HT1080 (cell line): ENCODE results near the gene PCBP3. TPM values are rescaled to one million over a fixed set of nuclear protein-coding genes. Genes with fewer than 3 reads are reported as not detected.

Experiments
- DNase-seq: peaks from one replicate; pipeline ENCODE4 v3.0.0-alpha.2; 2015; ENCODE audit warnings: low read depth
- total RNA-seq: library from RNA; depleted of rRNA; stranded (reverse); fragments of >200 nt; shearing (Covaris generic); gene quantifications from 2 replicates; pipeline ENCODE4 v1.2.3, GENCODE V29; 2014

Gene PCBP3
- total RNA-seq, 1 experiment from 2014 or later, result not detected

DNA sequence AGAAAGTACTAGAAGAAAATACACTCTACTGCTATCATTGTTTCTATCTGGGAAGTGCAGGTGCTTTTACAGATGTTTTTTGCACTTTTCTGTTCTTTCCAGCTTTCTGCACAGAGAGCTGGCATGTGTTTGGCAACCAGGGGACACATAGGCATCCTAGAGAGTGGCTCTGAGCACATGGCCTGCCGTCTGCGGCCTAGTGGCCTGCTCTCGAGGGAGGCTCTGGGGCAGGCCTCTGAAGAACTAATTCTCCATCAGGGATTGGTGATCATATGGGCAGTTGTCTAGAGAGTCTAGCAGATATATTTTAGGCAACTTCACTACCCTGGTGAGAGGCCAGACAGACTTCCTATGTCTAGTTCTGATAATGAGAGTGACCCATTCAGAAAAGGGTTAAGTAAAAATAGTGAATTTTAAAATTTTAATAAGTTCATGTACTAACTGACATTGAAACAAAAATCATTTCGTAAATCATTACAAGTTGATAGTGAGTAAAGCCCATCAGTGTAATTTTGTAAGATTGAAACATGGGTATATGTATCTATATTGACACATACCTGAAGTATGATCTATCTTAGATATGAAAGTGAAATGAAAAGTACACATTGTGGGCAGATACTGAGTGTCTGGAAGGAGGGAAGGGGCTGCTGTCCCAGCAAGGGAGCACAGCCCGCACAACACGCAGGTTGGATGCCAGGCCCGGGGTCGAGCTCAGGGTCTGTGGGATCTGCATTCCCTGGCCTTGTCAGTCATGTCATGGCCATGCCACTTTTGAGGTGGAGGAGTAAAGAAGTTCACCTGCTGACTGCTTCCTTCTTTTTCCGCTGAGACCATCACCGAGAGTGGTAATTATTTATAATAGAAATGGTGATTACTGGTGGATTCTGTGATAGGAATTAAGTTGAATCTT, 79.8 kb downstream of the PCBP3 start:
- no peak for DNase-seq

DNA sequence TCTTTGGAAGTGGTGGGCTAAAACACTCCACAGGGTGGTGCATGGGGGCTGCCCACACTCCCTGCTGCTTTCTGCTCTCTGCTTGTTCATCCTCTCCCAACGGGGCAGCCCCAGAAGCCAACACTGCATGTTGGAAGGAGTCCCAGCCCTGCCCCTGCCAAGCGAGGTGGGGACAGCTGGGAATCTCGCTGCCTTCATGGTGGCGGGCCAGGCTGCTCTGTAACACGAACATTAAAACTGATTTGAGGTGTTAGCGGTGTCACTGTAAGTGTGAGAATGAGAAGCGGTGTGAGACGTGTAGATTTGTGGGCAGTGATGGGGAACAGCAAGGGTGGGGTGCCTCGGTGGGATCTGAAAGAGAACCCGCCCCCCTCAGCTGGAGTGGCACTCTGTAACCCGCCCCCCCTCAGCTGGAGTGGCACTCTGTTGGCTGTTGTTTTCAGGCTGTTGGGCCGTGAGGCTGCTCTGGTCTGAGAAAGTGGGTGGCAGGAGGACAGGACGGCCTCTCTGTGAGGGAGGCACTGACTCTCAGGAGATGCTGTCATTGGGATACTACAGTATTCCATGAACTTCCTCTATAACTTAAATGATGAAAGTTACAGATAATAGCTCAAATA, 80.9 kb downstream of the PCBP3 start:
- DNase-seq, result no peak

DNA sequence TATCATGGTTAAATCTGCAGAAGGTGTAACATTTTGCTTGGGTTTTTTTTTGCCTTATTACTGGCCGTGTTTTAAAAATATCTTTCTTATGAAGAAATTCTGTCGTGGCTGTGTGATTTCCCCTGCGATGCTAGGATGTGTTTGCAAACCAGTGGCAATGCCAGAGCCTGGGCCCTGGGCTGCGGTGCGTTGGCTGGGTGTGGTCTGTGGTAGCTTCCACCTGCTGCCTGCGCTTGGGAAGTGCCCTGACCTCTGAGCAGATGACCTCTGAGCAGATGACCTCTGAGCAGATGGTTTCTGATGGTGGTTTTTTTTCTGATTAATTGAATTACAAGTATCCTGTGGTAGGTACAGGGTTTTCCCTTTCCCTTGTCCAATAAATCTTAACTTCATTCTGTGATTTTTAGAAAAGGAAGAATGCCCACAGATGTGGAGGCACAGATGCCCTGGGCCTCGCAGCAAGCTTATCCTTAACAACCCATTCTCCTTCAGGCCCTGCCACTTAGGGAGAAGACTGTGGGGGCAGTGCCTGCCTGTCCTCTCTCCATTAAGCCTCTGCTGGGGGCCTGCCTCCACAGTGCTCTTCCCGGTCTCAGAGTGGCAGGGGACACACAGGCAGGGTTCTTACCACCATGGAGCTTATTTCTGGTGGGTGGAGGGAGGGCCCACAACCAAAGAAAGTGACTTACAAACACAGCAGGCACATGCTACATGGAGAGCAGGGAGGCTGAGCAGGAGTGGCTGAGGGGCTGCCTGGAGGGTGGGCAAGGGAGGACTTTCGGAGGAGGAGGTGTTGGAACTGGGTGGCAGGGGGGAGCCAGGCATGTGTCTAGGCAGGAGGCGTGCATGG, 81.7 kb downstream of the PCBP3 start:
- DNase-seq, result no peak

DNA sequence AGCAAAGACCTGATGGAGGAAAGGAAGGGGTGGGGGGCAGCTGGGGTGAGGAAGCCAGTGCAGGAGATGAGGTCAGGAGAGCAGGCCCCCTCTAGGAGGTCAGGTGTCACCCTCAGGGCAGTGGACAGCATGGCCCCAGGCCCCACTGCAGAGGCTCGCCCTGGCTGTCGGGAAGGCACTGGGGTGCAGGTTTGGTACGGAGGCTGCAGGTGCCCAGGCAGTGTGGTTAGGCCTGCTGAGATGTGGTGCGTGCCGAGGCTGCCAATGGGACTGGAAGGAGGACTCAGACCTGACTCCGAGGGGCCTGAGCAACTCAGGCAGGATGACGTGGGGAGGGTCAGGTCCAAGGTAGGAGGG, 82.3 kb downstream of the PCBP3 start:
- DNase-seq, result no peak

DNA sequence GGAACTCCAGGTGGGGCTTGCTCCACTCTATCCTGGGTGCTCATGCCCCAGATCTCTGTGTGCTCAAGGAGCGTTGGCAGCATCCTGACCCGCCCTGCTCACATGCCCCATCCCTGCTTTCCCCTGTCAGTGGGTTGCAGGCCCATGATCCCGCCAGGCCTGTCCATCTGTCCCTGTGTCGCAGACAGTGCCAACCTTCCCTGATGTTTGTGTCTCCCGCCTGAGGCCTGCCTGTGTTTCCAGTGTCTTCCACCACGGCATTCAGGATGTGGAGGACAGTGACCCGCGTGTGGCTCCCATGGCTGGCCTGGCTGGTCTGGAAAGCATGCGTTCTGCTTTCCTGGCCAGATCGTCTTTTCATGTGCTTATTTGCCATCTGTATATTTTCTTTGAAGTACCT, 82.9 kb downstream of the PCBP3 start:
- DNase-seq, result no peak

DNA sequence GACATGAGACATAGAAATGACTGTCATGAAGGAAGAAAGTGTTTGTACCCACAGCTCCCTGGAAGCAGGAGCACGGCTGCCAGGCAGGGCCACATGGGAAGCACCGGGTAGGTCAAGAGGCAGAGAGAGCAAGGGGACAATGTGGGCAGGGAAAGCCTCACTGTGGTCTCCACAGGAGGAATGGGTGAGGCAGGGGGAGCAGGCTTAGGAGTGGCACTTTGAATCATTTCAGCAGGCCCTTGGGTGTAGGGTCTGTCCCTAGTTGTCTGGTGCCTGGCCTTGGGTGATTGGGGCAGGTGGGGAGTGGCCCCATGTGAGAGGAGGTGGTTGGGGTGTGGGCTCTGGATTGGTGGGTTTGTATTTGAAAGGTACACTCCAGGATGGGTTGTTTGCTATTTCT, 83.9 kb downstream of the PCBP3 start:
- DNase-seq, result no peak

DNA sequence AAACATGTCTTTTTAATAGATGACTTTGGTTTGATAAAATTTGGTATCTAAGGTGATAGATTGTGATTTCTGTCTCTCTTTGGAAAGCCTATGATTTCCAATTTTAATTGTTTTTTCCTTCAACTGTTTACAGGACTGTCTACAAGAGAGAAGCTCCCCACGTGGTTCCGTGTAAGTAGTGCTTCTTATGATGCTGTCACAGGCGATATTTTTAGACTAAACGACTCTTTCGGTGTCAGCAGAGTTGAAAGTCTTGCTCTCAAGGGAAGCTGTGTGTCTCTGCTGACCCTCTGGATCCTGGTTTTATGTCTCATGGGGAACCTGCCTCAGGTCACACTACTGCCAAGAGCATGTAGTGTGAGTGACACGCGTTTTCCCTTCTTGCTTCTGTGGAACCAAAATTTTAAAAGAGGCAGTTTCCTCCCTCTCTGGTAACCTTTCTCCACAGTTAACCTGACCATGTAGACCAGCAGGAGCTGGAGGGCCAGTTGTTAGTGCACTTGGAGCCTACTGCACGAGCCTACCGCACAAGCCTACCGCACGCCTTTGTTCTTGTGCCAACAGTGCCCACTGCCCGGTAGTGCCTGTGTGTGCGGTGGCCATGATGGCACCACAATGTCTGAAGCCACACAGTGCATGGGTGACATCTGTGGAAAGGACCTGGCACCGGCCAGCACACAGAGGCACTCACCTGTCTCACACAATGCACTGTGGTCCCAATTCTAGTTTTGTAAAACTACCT, 91.9 kb downstream of the PCBP3 start:
- no peak for DNase-seq

DNA sequence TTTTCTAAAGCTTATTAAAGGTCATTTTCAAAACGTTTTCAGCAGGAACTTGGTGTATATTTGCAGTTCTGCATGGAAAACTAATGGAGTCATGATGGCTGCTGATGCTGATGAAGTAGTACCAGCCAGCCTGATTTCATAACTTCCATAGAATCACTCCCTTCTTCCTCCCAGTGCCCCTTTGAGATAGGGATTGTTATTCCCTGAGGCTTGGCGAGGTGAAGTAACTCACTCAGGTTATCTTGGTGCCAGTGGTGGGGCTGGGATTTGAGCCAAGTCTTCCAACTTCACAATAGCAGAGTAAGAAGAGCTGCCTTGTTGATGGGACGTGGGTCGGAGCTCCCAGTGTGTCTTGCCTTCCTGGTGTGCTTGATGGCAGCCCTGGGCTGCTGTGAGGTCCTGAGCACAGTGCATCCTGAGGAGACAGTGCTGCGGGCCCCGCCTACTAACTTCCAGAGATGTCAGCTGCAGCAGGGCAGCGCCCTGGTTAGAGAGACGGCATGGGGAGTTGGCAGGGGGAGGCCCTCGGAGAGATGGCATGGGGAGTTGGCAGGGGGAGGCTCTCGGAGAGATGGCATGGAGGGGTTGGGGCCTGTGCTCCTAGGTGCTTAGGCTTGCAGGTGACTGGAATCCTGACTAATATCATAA, 92.6 kb downstream of the PCBP3 start:
- DNase-seq, result no peak

DNA sequence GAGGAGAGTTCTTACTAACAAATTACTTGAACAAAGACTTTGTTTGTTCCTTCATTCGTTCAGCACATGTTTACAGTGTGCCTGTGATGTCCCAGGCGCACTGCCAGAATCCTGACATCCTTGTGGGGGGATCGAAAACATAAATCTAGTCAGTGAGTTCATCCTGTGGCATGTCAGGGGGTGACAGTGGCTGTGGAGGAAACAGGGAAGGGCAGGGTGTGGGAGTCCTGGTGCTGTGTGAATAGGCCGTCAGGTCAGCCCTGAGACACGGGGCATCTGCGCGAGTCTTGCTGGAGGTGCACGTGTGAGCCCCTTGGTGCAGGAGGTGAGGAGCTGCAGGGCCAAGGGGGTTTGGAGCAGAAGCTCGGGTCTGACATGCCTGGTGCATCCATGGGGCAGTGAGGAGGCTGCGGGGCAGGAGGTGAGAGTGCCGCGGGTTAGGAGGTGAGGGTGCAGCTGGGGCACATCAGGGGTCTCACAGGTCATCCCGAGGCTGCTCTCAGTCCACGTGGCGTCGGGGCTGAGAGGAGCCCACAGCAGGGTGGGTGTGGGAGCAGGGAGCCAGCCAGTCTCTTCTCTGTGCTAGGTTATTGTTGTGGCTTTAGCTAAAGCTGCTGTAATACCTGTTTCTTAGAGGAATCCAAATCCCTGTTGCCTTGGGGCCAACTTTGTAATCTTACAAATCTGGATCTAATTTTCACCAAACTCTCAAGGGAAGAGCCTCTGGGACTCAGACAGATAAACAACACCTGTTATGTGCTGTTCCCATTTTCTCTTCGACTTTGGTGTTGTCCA, 93.4 kb downstream of the PCBP3 start:
- no peak for DNase-seq

DNA sequence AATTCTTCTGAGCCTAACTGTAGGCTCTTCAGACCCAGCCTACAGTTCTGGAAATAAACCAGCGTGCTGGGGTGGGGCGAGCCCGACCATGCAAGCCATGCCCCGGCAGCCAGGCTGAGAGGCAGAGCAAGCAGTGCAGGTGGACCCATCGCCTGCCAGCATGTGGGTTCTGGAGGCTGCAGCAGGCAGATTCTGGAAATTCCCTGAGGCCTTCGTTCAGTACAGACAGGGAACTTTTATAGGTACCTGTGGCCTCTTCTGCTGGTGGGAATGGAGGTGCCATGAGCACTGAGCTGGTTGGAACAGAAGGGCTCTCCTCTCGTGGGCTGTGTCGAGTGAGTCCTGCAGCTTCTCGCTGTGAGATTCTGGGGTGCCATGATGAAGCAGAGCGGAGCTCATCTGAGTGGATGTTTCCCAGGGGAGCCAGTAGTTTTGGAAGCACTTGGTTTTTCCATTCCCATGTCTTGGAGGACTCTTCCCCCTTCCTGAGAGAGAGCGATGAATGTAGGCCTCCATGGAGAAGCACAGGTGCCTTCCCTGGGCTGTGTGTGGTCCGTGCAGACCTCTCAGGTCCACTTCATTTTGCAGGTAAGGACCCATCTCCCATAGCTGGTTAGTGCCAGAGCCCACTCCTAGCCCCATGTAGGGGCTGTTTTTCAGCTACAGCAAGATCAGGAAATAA, 94.1 kb downstream of the PCBP3 start:
- DNase-seq, result no peak

DNA sequence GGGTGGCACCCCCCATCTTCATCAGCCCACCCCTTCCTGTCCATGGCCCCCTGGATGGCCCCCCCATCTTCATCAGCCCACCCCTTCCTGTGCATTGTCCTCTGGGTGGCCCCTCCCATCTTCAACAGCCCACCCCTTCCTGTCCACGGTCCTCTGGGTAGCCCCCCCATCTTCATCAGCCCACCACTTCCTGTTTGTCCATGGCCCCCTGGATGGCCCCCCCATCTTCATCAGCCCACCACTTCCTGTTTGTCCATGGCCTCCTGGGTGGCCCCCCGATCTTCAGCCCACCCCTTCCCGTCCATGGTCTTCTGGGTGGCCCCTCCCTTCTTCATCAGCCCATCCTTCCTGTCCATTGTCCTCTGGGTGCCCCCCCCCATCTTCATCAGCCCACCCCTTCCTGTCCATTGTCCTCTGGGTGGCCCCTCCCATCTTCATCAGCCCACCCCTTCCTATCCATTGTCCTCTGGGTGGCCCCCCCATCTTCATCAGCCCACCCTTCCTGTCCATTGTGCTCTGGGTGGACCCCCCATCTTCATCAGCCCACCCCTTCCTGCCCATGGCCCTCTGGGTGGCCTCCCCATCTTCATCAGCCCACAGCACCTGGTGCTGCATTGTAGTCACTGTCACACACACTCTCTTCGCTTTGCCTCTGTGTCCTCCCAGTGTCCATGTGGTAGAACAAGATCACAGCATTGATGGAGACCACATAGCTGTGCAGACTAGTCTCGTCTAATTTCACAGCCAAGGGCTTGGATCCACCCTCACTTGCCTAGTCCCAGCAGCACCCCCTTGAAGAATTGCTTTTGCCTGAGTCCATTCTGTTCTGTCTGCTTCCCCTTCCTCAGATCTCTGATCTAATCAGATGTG, 95.9 kb downstream of the PCBP3 start:
- no peak for DNase-seq

DNA sequence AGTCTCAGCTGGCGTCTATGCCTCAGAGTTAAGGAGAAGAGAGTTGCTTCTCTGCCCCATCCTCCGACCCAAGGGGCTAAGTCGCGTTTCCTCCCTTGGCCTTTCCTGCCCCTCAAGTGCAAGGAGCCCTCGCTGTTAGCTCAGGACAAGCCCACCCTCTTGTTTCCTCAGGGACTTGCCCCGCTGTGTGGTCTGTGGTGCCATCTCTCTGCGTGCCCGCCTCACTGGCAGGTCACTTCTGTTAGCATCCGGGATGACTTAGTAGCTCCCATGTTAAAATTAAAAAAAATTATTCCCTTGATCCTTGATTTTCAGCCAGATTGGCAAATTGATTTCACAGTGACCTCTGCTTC, 96.5 kb downstream of the PCBP3 start:
- no peak for DNase-seq

DNA sequence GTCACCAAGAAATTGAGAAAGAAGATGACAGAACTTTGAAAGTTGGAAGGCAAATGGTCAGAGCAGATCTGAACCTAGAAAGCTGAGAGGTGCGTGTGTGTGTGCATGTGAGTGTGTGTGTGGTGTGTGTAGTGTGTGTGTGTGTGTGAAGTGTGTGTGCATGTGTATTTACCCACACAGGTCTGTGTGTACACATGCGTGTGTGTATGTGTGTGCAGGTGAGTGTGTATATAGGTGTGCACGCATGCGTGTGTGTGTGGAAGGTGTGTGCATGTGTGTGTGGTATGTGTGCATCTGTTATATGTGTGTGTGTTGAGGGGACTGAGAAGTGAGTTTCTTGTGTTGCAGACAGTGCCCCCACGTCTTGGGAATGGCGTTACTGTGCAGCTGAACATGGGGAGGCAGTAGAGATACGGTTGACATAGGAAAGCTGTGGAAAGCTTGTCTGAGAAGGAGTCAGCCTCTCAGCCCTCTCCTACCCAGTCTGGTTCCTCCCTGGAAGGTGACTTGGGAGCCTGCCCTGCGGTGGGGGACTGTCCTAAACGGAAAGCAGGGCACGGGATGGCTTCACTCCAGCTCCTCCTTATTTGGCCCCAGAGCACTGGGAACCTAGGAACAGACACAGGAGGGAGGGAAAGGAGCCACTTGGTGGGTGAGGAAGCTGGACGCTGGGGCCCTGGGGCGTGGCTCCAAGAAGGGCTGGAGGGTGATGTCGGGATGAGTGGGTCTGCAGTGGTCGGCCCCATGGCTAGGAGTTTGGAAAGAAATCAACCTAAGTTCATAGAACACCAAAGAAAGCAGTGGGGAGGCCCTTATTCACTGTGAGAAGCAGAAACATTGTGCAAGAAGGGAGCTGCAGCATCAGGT, 97.2 kb downstream of the PCBP3 start:
- no peak for DNase-seq

DNA sequence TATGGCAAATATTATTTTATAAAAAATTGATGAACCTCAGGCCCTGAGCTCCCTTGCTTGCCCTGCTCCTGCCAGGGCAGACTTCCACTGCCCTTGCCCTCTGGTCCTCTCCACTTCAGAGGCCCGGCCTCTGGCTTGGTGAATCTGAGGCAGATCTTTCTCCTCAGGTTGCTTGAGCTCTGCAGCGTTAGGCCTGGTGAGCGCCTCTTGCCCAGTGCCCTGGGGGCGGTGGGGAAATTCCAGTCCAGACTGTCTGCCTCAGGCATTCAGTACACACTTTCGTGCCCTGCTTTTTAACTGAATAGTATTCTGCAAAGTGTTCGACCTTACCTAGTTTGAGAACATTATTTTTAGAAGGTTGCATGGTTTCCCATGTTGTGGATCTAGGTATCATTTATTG, 98.2 kb downstream of the PCBP3 start:
- no peak for DNase-seq

DNA sequence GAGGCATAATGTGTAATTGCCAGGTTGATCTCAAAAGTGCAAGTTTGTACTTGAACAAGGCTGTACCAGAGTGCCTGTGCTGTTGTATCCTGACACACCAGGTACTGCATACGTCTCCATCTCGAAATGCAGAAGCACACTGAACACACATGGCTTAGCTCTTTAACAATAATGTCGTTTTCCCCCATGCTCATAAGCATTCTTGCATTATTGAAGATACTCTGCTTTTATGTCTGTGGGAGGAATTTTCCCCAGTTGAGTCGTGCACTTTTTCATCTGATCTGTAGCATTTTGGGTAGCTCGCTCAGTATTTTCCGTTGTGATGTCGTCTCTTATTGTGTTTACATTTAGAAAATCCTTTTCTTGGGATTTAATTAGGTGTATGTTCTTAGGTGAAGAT, 98.7 kb downstream of the PCBP3 start:
- DNase-seq, result no peak

DNA sequence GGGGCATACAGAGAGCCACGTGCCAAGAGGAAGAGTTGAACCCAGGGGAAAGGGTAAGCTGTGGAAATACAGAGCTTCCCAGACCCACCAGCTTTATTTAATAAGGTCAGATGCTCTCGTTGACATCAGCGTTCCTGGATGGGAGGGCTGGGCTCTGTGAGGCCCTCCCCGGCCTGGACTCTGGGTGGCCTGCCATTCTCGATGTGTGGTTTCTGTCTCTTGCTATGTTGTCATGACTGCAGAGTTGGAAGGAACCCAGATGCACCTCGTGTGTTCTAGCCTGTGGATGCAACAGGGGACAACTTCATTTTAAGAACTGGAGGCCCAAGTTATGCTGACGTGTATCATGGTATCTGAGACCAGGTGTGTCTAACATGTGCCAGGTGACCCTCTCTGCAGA, 101.7 kb downstream of the PCBP3 start:
- DNase-seq, result no peak

DNA sequence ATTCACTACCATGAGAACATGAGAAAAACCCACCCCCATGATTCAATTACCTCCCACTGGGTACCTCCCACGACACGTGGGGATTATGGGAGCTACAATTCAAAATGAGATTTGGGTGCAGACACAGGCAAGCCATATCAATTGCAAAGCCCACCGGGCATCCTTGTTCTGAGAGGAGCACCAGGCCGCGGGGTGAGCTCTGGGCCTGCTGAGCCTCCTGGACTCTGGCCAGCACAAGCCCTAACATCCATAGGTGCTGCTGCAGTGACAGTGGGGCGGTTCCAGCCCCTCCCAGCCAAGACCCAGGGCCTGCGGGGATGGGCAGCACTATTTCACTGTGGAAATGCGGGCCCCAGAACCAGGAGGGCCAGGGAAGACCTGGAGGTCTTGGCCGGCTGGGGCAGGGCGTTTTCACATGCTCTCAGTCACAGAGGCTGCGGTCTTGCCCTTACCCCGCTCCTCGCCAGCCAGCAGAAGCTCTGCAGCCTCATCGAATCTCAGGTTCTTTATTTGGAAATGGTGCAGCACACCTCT, 103.8 kb downstream of the PCBP3 start:
- no peak for DNase-seq
